Adipose tissue (tissue), 3 donors: ENCODE measurements around the gene RENBP. TPM values are rescaled to one million over a fixed set of nuclear protein-coding genes. Genes with fewer than 3 reads are reported as not detected.
"Not testable (repeated sequence)": the region's sequence is repeated elsewhere in the genome, so short reads cannot be mapped to it uniquely, and the experiment has no call there.

Source experiments
- H3K27ac ChIP-seq: one replicate; pipeline ENCODE4 v1.5.1; 2013; ENCODE audit warnings: low read depth, low read length
- WGBS, 3 donors: extraction: QIAGEN DNeasy Blood & Tissue Kit; methylation state at CpG; one replicate each; pipeline ENCODE4 v1.1.7; 2013; 5-methylcytosine and 5-hydroxymethylcytosine counted together
- polyA plus RNA-seq, 3 donors: library from polyadenylated mRNA; stranded (reverse); fragments of 200-250 nt; gene quantifications; one replicate each; pipeline ENCODE4 v1.2.3, GENCODE V29; 2013
- donor health status: healthy with polysubstance abuse.
- donor health status: Bipolar disorder and iron deficiency.
- donor health status: healthy.

The RENBP gene
- polyA plus RNA-seq = 10 to 100 TPM in 2 of 3 donors, 1 to 10 TPM in 1; 2.9 to 19.3 (median 18.4) TPM

DNA sequence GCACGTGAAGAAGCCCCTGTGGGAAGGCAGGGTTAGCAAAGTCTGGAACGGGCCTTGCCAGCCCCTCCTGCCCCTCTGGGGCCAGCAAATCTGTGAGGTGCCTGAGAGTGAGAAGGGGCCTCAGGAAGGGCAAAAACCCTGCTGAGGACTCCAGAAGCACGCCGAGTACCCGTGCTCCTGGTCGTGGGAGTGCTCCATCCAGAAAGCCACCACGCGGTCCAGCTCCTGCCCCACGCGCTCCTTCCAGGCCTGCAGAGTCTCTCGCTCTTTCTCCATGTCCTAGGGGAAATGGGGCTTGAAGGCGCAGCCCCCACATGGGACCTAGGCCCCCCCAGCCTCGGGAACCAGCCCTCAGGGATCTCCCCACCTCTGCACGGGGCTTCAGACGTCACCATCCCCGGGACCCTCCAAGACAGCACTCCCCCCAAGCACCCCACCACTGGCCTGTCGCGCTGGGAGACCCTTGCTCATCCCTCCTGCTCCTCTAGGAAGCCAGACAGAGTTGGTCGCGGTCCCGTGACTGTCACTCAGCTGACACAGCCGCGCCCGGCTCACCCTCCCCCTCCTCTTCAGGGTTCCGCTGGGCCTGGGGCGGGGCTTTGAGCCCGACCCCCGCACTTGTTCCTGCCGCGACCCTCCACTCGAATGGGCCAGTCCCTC lies at the start of gene RENBP:
RENBP (minus strand) TSS at position 504 of the 660 bp plus-strand sequence; CDS start at position 471, 33 bp downstream.
- H3K27ac ChIP-seq = no peak within 1 kb of the TSS

DNA sequence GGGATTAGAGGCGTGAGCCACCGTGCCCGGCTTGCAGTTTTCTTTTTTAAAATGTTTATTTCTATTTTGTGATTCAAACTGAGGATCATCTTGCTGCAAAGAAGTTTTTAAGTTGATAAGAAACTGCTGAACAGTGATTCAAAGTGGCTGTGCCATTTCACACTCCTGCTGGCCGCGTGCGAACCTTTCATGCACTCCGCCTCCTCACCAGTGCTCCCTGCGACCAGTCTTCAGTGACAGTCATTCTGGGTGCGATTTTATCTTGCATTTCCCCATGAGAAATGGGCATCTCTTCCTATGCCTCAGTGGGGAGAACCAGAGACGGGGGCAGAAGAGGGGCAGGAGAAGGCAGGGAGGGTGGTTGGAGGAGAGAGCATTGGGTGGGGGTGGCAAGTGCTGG lies 49.5 kb upstream of the RENBP start:
- WGBS, 3 donors = 85 to 91% (median 87%) methylated on average over 10 of the region's 10 CpGs
- H3K27ac ChIP-seq = no peak overlapping the region

More for the DNA sequence above, at the start of gene RENBP:
- 20 to 26% (median 20%) methylated on average over 21 to 31 of the region's 31 CpGs for WGBS, 3 donors

DNA sequence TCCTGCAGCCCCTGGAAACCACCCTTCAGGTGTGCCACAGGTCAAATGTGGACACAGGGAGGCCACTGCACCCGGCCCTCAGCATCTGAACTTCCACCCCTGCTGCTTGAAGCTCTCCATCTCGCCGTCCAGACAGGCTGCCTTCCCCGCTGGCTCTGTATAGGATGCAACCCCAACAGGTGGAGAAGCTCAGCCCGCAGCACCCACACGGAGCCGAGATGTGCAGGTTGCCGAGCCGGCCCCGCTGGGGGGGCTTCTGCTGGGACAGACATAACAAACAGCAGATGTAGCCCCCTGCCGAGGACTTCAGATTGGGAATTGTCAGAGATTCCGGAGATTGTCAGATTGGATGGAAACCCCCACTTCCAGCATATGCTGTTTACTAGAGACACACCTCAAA lies 48.6 kb upstream of the RENBP start:
- 87 to 91% (median 88%) methylated on average over 12 of the region's 12 CpGs for WGBS, 3 donors
- H3K27ac ChIP-seq = no peak overlapping the region

DNA sequence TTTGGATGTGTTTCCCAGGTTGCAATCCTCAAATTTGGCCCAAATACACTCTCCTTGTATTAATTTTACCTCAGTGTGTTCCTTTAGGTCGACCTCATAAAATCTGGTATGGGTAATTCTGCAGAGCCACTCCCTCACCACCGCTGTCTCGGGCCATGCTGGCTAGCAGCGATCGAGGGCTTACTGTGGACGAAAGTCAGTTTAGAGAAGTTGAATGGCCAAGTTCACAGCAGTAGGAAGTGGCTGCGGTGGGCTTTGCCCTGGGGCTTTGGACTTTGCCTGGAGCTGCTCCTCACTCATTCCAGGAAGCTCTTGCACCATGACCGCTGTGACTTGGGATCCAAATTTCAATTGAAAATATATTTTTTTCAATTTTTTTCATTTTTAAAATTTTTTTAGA lies 47.7 kb upstream of the RENBP start:
- WGBS, 3 donors = 53 to 94% (median 73%) methylated on average over 8 of the region's 8 CpGs
- H3K27ac ChIP-seq = no peak overlapping the region

DNA sequence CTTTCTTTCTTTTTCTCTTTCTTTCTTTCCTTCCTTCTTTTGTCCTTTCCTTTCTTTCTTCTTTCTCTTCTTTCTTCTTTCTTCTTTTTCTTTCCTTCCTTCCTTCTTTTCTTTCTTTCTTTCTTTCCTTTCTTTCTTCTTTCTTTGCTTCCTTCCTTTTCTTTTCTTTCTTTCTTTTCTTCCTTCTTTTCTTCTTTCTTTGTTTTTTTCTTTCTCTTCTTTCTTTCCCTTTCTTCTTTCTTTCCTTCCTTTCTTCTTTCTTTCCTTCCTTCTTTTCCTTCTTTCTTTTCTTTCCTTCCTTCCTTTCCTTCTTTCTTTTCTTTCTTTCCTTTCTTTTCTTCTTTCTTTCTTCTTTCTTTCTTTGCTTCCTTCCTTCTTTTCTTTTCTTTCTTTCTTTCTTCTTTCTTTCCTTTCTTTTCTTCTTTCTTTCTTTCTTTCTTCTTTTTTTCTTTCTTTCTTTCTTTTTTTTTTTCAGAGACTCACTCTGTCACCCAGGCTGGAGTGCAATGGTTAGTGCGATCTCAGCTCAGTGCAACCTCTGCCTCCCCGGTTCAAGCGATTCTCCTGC lies 46.7 kb upstream of the RENBP start:
- no peak overlapping the region for H3K27ac ChIP-seq
- 97 to 99% (median 97%) methylated on average over 3 of the region's 3 CpGs for WGBS, 3 donors

DNA sequence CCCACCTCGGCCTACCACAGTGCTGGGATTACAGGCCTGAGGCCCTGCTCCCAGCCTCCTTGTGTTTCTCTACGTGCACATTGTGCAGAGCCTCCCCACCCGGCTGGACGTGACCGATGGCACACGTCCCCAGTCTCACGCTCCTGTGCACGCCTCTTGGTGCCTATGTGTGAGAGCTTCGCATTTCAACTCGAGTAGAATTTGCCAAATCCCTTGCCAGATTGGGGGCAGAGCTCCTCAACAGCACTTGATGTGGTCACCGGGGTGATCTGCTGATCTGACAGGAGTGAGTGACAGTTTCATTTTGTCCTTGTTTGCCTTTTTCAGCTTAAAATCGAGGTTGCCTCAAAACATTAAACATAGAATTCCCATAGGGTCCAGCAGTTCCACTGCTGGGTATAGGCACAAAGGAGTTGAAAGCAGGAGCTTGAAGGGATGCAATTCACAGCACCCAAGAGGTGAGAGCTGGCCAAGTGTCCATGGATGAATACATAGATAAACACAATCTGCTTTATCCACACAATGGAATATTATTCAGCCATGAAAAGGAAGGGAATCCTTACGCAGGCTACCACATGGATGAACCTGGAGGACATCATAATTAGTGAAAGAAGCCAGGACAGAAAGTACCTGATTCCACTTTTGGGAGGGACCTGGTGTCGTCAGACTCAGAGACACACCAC lies 45.7 kb upstream of the RENBP start:
- 88 to 93% (median 89%) methylated on average over 13 to 14 of the region's 14 CpGs for WGBS, 3 donors

DNA sequence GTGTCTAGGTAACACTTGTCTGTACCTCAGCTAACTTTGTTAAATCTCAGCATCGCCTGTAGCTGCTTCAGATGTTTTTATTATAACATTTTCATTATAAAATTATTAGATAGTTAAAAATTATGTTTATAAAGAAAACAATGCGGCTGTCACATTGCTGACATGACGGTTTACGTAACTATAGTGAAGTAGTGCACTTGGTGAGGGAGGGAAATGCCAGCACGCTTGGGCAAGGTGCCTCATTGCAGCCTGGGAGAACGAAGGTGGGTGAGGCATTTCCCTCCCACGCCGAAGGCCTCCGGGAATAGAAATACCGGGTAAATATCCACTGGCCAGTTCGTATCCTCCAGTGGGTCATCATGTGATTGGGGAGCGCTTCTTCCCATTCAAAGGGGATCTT lies 44.0 kb upstream of the RENBP start:
- 78 to 88% (median 85%) methylated on average over 8 to 12 of the region's 12 CpGs for WGBS, 3 donors
- H3K27ac ChIP-seq = no peak overlapping the region

More for the DNA sequence above, 45.7 kb upstream of the RENBP start:
- no peak overlapping the region for H3K27ac ChIP-seq

DNA sequence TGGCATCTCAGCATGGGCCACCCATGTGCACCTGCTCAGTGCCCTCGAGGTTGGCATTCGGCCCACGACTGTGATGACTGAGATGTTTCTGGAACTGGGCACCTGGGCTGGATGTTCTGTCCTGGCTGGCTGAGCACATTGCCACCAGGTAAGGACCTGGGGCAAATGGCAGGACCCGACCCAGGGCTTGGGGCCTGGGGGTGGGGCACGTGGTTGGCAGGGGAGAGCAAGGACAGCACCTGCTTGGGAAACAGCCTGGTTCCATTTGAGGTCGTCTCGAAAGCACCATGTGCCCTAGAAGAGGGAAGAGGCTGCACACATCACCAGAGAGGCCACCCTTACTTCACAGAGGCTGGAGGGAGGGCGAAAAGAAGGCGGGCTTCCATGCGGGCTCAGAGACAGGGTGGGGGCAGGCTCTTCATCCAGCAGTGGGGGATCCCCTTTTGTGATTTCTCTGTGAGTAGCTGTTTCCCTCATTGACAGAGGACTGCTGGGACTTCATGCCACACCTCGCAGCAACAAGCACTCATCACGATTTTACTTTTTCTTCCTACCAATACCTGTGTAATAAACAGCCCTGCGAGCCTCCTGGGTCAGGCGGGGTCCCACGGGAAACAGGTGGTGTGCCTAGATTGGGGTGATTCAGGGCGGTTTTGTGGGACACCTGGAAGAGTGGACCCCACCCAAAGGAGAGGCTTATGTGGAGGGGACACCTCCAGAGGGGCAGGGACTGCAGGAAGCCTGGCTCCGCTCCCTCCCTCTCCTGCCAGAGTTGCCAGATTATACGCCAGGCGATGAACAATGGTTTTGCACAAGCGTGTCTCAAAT lies 40.1 kb upstream of the RENBP start:
- 57 to 68% (median 63%) methylated on average over 11 to 20 of the region's 20 CpGs for WGBS, 3 donors
- H3K27ac ChIP-seq = no peak overlapping the region

DNA sequence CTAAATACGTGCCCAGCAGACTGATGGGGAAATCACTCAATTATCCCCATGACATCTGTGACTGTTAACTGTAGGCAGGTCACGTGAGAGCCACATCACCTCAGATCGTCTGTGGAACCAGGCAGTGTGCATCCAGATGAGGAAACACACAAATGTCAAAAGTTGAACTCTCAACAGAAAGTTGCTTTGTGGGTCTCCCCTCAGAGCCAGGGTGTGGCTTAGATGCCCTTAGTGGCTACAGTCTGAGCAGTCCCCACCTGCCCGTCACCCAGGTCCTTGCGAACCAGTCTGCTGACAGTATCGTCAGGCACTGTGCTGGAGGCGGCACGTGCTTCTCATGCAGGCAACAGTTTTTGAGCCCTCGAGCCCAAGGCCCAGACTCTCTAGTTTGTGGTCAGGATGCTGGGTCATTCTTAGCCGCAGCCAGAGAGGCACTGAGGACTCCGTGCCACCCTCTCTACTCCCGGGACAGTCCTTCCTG lies 38.9 kb upstream of the RENBP start:
- no peak overlapping the region for H3K27ac ChIP-seq
- 65 to 94% (median 72%) methylated on average over 12 of the region's 12 CpGs for whole genome bisulfite sequencing, 3 donors

DNA sequence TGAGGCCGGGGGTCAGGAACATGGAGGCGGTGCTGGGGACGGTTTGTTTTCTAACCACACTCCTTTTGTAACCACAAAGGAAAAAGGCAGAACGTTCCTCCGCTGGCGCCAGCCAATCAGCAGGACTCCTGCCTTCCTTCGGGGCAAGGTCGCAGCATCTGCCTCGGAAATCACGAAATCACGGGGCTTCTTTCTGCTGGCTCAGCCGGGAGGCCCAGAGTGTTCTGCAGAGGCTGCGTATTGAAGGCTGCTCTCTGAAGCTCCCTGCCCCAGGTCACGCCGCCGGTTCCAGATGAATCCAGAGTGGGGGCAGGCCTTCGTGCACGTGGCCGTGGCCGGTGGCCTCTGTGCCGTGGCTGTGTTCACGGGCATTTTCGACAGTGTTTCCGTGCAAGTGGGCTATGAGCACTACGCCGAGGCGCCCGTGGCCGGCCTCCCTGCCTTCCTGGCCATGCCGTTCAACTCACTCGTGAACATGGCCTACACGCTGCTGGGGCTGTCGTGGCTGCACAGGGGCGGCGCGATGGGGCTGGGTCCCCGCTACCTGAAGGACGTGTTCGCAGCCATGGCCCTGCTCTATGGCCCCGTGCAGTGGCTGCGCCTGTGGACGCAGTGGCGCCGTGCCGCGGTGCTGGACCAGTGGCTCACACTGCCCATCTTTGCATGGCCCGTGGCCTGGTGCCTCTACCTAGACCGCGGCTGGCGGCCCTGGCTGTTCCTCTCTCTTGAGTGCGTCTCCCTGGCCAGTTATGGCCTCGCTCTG lies 37.5 kb upstream of the RENBP start:
- 70 to 85% (median 79%) methylated on average over 38 to 52 of the region's 52 CpGs for WGBS, 3 donors

DNA sequence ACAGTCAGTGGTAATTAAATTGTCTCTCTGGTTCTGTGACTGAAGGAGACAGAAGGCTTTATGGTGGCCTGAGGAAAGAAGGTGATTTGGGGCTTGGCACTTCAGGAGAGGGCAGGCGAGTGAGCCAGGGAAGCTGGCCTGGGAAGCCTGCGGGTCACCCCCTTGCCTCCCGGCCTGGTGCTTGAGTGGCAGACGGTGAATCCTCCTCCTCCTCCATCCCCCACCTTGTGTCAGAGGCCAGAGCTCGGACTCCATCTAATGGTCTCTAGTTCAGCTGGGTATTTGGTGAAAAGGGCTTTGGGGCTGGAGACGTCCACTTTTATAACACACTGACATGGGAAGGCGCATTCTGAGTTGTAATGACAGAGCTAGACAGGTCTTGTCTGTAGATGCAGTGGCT lies 36.8 kb upstream of the RENBP start:
- H3K27ac ChIP-seq = no peak overlapping the region
- 74 to 90% (median 80%) methylated on average over 6 to 7 of the region's 7 CpGs for WGBS, 3 donors

More for the DNA sequence above, 37.5 kb upstream of the RENBP start:
- no peak overlapping the region for H3K27ac ChIP-seq

DNA sequence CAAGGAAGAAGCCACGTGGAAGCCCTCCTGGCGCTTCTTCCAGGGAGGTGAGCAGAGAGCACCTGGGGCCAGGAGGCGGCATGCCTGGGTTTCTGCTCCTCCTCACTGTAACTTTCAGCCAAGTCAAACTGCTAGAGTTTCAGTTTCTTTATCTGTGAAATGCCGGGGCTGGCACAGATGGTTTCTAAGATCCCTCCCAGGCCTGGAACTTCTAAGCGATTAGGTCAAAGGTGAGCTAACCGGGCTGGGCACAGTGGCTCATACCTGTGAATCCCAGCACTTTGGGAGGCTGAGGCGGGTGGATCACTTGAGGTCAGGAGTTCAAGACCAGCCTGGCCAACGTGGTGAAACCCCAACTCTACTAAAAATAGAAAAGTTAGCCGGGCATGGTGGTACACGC lies 36.0 kb upstream of the RENBP start:
- H3K27ac ChIP-seq = not testable (repeated sequence)
- 25 to 60% (median 59%) methylated on average over 7 to 9 of the region's 10 CpGs for WGBS, 3 donors

DNA sequence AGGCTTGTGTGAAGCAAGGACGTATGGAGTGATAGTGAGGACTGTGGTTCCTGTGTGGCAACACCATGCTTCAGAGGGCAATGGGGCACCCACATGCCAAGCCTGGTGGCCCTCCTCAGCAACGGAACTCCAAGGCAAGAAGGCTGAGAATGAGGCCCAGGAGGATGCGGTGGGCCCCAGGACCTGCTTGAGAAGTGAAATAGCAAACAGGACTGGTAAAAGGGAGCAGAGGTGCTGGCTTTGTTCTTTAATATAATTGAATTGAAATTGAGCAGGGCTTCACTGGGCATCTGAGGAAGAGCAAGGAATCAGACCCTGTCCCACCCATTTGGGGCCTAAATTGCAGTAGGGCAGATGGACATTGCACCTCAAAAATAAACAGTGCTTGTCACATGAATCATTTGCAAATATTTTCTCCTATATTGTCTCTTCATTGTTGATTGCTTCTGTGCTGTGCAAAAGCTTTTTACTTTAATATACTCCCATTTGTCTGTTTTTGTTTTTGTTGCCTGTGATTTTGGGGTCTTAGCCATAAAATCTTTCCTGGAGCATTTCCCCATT lies 30.4 kb upstream of the RENBP start:
- 60 to 66% (median 64%) methylated on average over 3 of the region's 3 CpGs for WGBS, 3 donors
- H3K27ac ChIP-seq = no peak overlapping the region

DNA sequence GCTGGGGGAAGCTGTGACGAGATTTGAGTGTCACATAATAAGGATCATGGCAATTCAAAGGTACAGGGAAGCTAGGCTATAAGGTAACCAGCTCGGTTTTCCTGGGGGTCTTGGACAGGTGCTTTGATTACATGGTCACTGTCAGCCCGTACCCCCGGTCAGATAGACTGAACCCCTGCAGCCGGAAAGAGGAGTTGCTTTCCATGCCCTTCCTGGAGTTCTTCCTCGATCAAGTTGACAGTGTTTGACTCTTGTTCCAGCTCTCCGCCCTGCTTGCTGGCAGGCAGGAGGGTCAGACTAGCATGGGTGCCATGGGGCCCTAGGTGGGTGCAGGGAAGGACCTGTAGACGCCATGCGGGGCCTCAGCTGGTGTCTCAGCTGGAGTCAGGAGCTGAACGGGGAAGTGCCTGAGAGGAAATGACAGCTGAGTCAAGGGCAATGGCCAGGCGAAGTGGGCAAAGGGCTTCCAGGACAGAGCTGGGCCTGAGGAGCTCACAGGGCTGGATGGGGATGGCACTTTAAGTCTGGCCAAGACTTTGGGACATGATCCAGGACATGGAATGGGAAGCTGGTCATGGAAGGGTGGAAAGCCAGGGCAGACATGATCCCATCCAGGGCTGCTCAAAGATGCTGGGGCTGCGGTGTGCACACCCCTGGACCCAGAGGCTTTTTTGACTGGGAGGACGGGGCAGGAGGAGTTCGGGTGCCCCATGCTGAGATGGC lies 29.7 kb upstream of the RENBP start:
- WGBS, 3 donors = 40 to 66% (median 56%) methylated on average over 14 of the region's 14 CpGs
- H3K27ac ChIP-seq = no peak overlapping the region

DNA sequence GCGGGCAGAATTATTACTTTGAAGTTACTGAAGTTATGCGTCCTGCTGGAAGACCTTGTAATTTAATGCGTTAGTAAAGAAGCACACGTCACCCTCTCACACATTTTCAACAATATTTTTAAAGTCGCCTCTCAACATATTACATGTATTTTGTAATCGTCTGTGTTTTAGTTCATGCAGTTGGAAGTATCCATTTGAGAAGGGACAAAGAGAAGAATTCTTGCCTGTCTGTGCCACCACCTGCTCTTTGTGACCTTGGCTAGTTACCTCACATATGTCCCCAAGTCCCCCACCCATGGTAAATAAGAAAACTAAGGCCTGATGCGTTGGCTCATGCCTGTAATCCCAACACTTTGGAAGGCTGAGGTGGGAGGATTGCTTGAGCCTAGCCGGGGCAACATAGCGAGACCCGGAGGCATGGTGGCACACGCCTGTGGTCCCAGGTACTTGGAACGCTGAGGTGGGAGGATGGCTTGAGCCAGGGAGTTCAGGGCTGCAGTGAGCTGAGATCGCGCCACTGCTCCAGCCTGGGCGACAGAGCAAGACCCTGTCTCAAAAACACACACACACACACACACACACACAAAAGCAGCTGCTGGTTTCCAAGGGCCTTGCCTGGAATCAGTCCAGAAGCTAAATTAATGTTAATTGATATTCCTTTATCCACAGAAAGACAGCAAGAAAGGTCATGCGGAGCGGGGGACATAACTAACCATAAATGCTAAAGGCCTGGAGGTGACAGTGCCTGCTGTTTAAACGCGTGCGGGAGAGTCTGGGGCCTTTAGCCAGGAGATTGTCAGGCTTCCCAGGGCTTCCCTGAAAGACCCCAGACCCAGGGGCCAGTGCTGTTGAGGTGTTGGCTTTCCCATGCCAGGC lies 28.9 kb upstream of the RENBP start:
- WGBS, 3 donors = 5 to 48% (median 38%) methylated on average over 20 of the region's 20 CpGs
- H3K27ac ChIP-seq = no peak overlapping the region
